ENCODE results near the gene WDR43. TPM values are rescaled to one million over a fixed set of nuclear protein-coding genes. Genes with fewer than 3 reads are reported as not detected.

The WDR43 gene
- total RNA-seq, 2 donors from 2014 or later, result 15.3 to 21.8 TPM

DNA sequence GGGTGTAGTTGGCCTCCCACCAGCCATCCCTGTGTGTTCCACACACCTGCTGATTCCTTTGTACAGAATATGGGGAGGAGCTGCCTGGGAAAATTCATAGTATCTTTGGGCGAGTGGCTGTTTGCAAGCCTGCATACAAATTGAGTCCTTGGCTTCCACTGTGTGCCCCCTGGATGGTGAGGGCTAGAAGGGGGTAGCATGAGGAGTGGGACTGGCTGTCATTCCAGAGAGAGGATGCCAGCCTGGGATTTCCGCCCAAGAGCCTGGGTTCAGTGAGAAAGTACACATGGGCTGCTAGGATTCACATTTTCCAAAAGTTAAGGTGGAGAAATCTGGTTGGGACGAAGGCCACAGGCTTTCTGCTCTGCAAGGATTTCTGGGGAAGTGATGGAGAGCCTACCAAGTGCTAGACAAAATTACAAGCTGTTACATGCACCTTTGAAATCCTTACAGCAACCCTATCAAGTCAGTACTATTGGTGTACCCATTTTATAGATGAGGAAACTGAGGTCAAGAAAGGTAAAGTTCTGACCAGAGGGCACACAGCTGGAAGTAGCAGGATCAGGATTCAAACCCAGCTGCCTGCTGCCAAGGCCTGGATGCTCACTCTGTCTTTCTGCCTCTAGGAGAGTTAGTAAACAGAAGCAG lies 86.0 kb downstream of the WDR43 start:
- intact Hi-C loops (cut with DNase I), result no loop called here
- TF ChIP-seq, protein P1, sequence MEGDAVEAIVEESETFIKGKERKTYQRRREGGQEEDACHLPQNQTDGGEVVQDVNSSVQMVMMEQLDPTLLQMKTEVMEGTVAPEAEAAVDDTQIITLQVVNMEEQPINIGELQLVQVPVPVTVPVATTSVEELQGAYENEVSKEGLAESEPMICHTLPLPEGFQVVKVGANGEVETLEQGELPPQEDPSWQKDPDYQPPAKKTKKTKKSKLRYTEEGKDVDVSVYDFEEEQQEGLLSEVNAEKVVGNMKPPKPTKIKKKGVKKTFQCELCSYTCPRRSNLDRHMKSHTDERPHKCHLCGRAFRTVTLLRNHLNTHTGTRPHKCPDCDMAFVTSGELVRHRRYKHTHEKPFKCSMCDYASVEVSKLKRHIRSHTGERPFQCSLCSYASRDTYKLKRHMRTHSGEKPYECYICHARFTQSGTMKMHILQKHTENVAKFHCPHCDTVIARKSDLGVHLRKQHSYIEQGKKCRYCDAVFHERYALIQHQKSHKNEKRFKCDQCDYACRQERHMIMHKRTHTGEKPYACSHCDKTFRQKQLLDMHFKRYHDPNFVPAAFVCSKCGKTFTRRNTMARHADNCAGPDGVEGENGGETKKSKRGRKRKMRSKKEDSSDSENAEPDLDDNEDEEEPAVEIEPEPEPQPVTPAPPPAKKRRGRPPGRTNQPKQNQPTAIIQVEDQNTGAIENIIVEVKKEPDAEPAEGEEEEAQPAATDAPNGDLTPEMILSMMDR (IDR thresholded peaks at IDR 0.05), result no peak
- TF ChIP-seq POLR2A (IDR thresholded peaks at IDR 0.05), result no peak
- Histone ChIP-seq H3K27ac (no peak overlapping the region), H3K4me1 (peaks cover 8% of the 10 kb centered on the region), H3K27me3 (no peaks in the 10 kb centered on the region), H3K36me3 (replicated peaks in 1 of 2; ENCODE audit: insufficient read depth in 1 of 2, low read depth in 2 of 2) (no peaks in the 10 kb centered on the region), H3K9me3 (no peaks in the 10 kb centered on the region), H3K4me3 (no peak overlapping the region)
- no peak for DNase-seq
- WGBS, 2 donors, result 72 to 95% methylated on average over 2 to 3 of the region's 3 CpGs
- no peak for ATAC-seq

- TF ChIP-seq POLR2A (IDR thresholded peaks at IDR 0.05), result no peak
- TF ChIP-seq, protein P1 (IDR thresholded peaks at IDR 0.05), result no peak
- Histone ChIP-seq H3K36me3 (replicated peaks in 1 of 2; ENCODE audit: insufficient read depth in 1 of 2, low read depth in 2 of 2) (no peaks in the 10 kb centered on the region), H3K4me3 (no peak within 1 kb of the TSS), H3K9me3 (no peaks in the 10 kb centered on the region), H3K27ac (peak within 1 kb of the TSS in 1 of 4 donors; percentile 12), H3K27me3 (no peaks in the 10 kb centered on the region), H3K4me1 (peaks cover 8% of the 10 kb centered on the region)
- 72 to 73% methylated on average over 6 to 8 of the region's 10 CpGs for WGBS, 2 donors
- ATAC-seq (peak; percentile 13), DNase-seq (peak in 3 of 4 donors; percentile 35 to 55 (median 48))
- intact Hi-C loops (cut with DNase I), result no loop called here
These were observed 86.6 kb downstream of the WDR43 start, which contains the start of gene TOGARAM2 for GRCh38 chr2:28981016-28981441. TSS of gene TOGARAM2 (plus strand) at chr2:28981298. CDS start at chr2:28994835, 13,537 bp downstream.

GRCh38 chr2:28981620-28982376 lies 87.3 kb downstream of the WDR43 start:
- no peak for TF ChIP-seq POLR2A (IDR thresholded peaks at IDR 0.05)
- TF ChIP-seq, protein P1 (IDR thresholded peaks at IDR 0.05), result no peak
- Histone ChIP-seq H3K27ac (peak overlapping the region in 1 of 4 donors; percentile 12), H3K4me1 (peaks cover 2% of the 10 kb centered on the region), H3K4me3 (no peak overlapping the region), H3K9me3 (no peaks in the 10 kb centered on the region), H3K27me3 (no peaks in the 10 kb centered on the region), H3K36me3 (replicated peaks in 1 of 2; ENCODE audit: insufficient read depth in 1 of 2, low read depth in 2 of 2) (no peaks in the 10 kb centered on the region)
- intact Hi-C loops (cut with DNase I), result no loop called here
- 76 to 85% methylated on average over 2 to 9 of the region's 11 CpGs for WGBS, 2 donors
- no peak for DNase-seq
- no peak for ATAC-seq

GRCh38 chr2:28982381-28982950 lies 88.0 kb downstream of the WDR43 start:
- no peak overlapping the region for H3K27ac ChIP-seq
- intact Hi-C loops (cut with DNase I), result no loop called here
- TF ChIP-seq POLR2A (IDR thresholded peaks at IDR 0.05), result no peak
- TF ChIP-seq, protein P1 (IDR thresholded peaks at IDR 0.05), result no peak
- no peak for ATAC-seq
- no peaks in the 10 kb centered on the region for H3K4me1 ChIP-seq
- H3K9me3 ChIP-seq, result no peaks in the 10 kb centered on the region
- 87 to 90% methylated on average over 2 to 8 of the region's 8 CpGs for WGBS, 2 donors
- H3K36me3 ChIP-seq (replicated peaks in 1 of 2; ENCODE audit: insufficient read depth in 1 of 2, low read depth in 2 of 2), result no peaks in the 10 kb centered on the region
- no peak overlapping the region for H3K4me3 ChIP-seq
- no peaks in the 10 kb centered on the region for H3K27me3 ChIP-seq
- no peak for DNase-seq
